Naive thymus-derived CD4-positive, alpha-beta T cell (primary cell): Measurements from ENCODE around the gene MOSMO. TPM values are rescaled to one million over a fixed set of nuclear protein-coding genes. Genes with fewer than 3 reads are reported as not detected.
A peak's percentile ranks its signal among the peaks of the same experiment; 100 is the strongest.

Experiments
- ATAC-seq: fragments of 150-1000 bp; cut with Tn5 transposase; 2 replicates; pipeline ENCODE4 v1.10.0; 2021; ENCODE audit warnings: mild to moderate bottlenecking, moderate library complexity
- CTCF ChIA-PET: fragments of 350-600 bp; sonication (Branson Sonifier 250); formaldehyde crosslinking; loops from one replicate; lab custom pipeline; 2021; ENCODE audit warnings: antibody characterized with exemption; lab: Charles Lee
- POLR2A ChIA-PET: fragments of 350-600 bp; sonication (Branson Sonifier 250); formaldehyde crosslinking; loops from one replicate; lab custom pipeline; 2021; ENCODE audit warnings: antibody characterized with exemption, inconsistent platforms; lab: Charles Lee
- DNase-seq, 9 donors: peaks; one replicate each; pipeline versions ENCODE4 v3.0.0 to v3.0.0-alpha.2; 2020 to 2022; ENCODE audit warnings: mixed read lengths in 1 of 9
- H3K27ac ChIP-seq: one replicate; pipeline ENCODE4 v1.7.0; 2013; ENCODE audit warnings: mild to moderate bottlenecking, low read depth, low read length, moderate library complexity
- H3K27me3 ChIP-seq, 2 donors: one replicate each; pipeline ENCODE4 v1.7.0; 2013; ENCODE audit warnings: low read length in 2 of 2, mild to moderate bottlenecking in 2 of 2, moderate library complexity in 2 of 2; ENCODE audit not compliant: control insufficient read depth in 2 of 2, insufficient read depth in 2 of 2
- H3K36me3 ChIP-seq, 3 experiments: 1 replicate in 2 of 3; 2 replicates in 1 of 3; pipeline ENCODE4 v1.7.0; 2013; ENCODE audit warnings: low read length in 3 of 3, mild to moderate bottlenecking in 3 of 3, moderate library complexity in 1 of 3; ENCODE audit not compliant: insufficient read depth in 3 of 3, control insufficient read depth in 2 of 3
- H3K4me1 ChIP-seq, 2 donors: one replicate each; pipeline ENCODE4 v1.7.0; 2013; ENCODE audit warnings: low read length in 2 of 2, mild to moderate bottlenecking in 2 of 2, moderate library complexity in 1 of 2; ENCODE audit not compliant: control insufficient read depth in 2 of 2, insufficient read depth in 2 of 2
- H3K4me3 ChIP-seq: 2 replicates; pipeline ENCODE4 v1.7.0; 2013; ENCODE audit warnings: mild to moderate bottlenecking, low read length
- H3K9me3 ChIP-seq, 3 experiments: 1 replicate in 2 of 3; 2 replicates in 1 of 3; pipeline ENCODE4 v1.7.0; 2013; ENCODE audit warnings: low read length in 3 of 3; ENCODE audit not compliant: control insufficient read depth in 2 of 3
- H3K27ac Mint-ChIP-seq, 9 donors: one replicate each; pipeline ENCODE4 v1.8.0; 2020 to 2022; ENCODE audit warnings: mixed read lengths in 9 of 9, mild to moderate bottlenecking in 8 of 9, moderate library complexity in 5 of 9, inconsistent platforms in 2 of 9
- H3K27me3 Mint-ChIP-seq, 5 donors: one replicate each; pipeline ENCODE4 v1.8.0; 2021 to 2022; ENCODE audit warnings: mixed read lengths in 5 of 5, mild to moderate bottlenecking in 1 of 5
- H3K36me3 Mint-ChIP-seq, 5 donors: one replicate each; pipeline ENCODE4 v1.8.0; 2020 to 2022; ENCODE audit warnings: mixed read lengths in 5 of 5, mild to moderate bottlenecking in 3 of 5, inconsistent platforms in 1 of 5
- H3K4me1 Mint-ChIP-seq, 7 donors: one replicate each; pipeline ENCODE4 v1.8.0; 2020 to 2022; ENCODE audit warnings: mixed read lengths in 7 of 7, mild to moderate bottlenecking in 3 of 7, inconsistent platforms in 1 of 7
- H3K4me3 Mint-ChIP-seq, 10 donors: one replicate each; pipeline ENCODE4 v1.8.0; 2020 to 2022; ENCODE audit warnings: mild to moderate bottlenecking in 10 of 10, mixed read lengths in 10 of 10, moderate library complexity in 6 of 10, inconsistent platforms in 2 of 10
- H3K9me3 Mint-ChIP-seq, 11 donors: one replicate each; pipeline ENCODE4 v1.8.0; 2020 to 2022; ENCODE audit warnings: mixed read lengths in 11 of 11, mild to moderate bottlenecking in 4 of 11, inconsistent platforms in 1 of 11, moderate library complexity in 1 of 11
- intact Hi-C, 2 donors: fragments of 100-400 bp; cut with micrococcal nuclease; formaldehyde crosslinking; loops; one replicate each; pipeline ENCODE4 v1.15.1; 2023
- polyA plus RNA-seq, 2 donors: library from polyadenylated mRNA; unstranded; fragments of 300-500 nt; fragmentation: Illumina TruSeq; gene quantifications; one replicate each; pipeline ENCODE4 v1.2.3, GENCODE V29; 2021
- total RNA-seq, 6 experiments: library from RNA in 5 of 6; stranded (reverse) in 5 of 6; gene quantifications; 1 replicate in 5 of 6; 2 replicates in 1 of 6; pipeline ENCODE4 v1.2.3 and lab custom pipeline; 2021 to 2026

The MOSMO gene
- total and polyA plus RNA-seq, 7 experiments from 2014 or later = 2.8 to 24.0 (median 9.9) TPM

GRCh38 chr16:21987498-21987897 lies 20.4 kb upstream of the MOSMO start:
- Mint-ChIP-seq H3K27me3 (no peaks in the 10 kb centered on the region), H3K9me3 (no peaks in the 10 kb centered on the region), H3K27ac (peak overlapping the region in 3 of 9 donors; percentile 5 to 33 (median 28)), H3K36me3 (peaks cover 0 to 14% (median 4%) of the 10 kb centered on the region in 5 donors), H3K4me1 (peaks cover 4 to 17% (median 7%) of the 10 kb centered on the region in 7 donors), H3K4me3 (no peak overlapping the region)
- Histone ChIP-seq H3K27me3 (no peaks in the 10 kb centered on the region), H3K27ac (no peak overlapping the region), H3K4me3 (no peak overlapping the region), H3K9me3 (no peaks in the 10 kb centered on the region), H3K4me1 (peaks cover 3 to 7% of the 10 kb centered on the region in 2 donors), H3K36me3 (peaks cover 0 to 17% (median 8%) of the 10 kb centered on the region in 3 experiments)
- DNase-seq = no peak
- intact Hi-C loops = no loop called here
- POLR2A ChIA-PET = interaction anchor here (0.6 kb wide), 1 partner anchor 384 kb away, joined by 4 read pairs; no protein-coding TSS in a partner anchor
- CTCF ChIA-PET = no interaction called here
- no peak for ATAC-seq

- CTCF ChIA-PET = interaction anchor here (0.9 to 1.2 kb wide), 2 partner anchors 11 to 199 kb away, joined by 4 read pairs; no protein-coding TSS in a partner anchor
- Mint-ChIP-seq H3K9me3 (no peaks in the 10 kb centered on the region), H3K4me1 (peaks cover 4 to 17% (median 7%) of the 10 kb centered on the region in 7 donors), H3K27ac (no peak overlapping the region), H3K4me3 (no peak overlapping the region), H3K27me3 (no peaks in the 10 kb centered on the region), H3K36me3 (peaks cover 0 to 10% (median 0%) of the 10 kb centered on the region in 5 donors)
- no peak for ATAC-seq
- Histone ChIP-seq H3K27ac (no peak overlapping the region), H3K36me3 (peaks cover 0 to 2% (median under 1%) of the 10 kb centered on the region in 3 experiments), H3K27me3 (no peaks in the 10 kb centered on the region), H3K4me1 (peaks cover 3 to 7% of the 10 kb centered on the region in 2 donors), H3K9me3 (no peaks in the 10 kb centered on the region), H3K4me3 (no peak overlapping the region)
- no peak for DNase-seq
- intact Hi-C loops = no loop called here
- POLR2A ChIA-PET = no interaction called here
Measured at GRCh38 chr16:21989133-21989532, 18.8 kb upstream of the MOSMO start.

- Histone ChIP-seq H3K27ac (no peak overlapping the region), H3K4me3 (no peak overlapping the region), H3K4me1 (peaks cover 3 to 7% of the 10 kb centered on the region in 2 donors), H3K27me3 (no peaks in the 10 kb centered on the region), H3K9me3 (no peaks in the 10 kb centered on the region), H3K36me3 (no peaks in the 10 kb centered on the region)
- DNase-seq (no peak), ATAC-seq (no peak)
- H3K27ac Mint-ChIP-seq = no peak overlapping the region
- no peak overlapping the region for H3K4me3 Mint-ChIP-seq
- POLR2A ChIA-PET = interaction anchor here (0.6 kb wide), 1 partner anchor 18 kb away, joined by 4 read pairs; the partner anchor contains the start of gene MOSMO
- CTCF ChIA-PET = interaction anchor here (0.9 to 1.2 kb wide), 3 partner anchors 10 to 199 kb away, joined by 3 to 4 read pairs (median 4); partner anchors contain the start of gene UQCRC2
- intact Hi-C loops = no loop called here
- no peaks in the 10 kb centered on the region for H3K9me3 Mint-ChIP-seq
- peaks cover 0 to 7% (median 0%) of the 10 kb centered on the region in 5 donors for H3K36me3 Mint-ChIP-seq
- no peaks in the 10 kb centered on the region for H3K27me3 Mint-ChIP-seq
- peaks cover 4 to 17% (median 7%) of the 10 kb centered on the region in 7 donors for H3K4me1 Mint-ChIP-seq
Measured at GRCh38 chr16:21989751-21990150, 18.2 kb upstream of the MOSMO start.

GRCh38 chr16:21990381-21990944 lies 17.4 kb upstream of the MOSMO start:
- H3K27me3 ChIP-seq = no peaks in the 10 kb centered on the region
- H3K36me3 ChIP-seq = no peaks in the 10 kb centered on the region
- peaks cover 0 to 6% (median 4%) of the 10 kb centered on the region in 5 donors for H3K36me3 Mint-ChIP-seq
- H3K4me3 Mint-ChIP-seq = no peak overlapping the region
- no peaks in the 10 kb centered on the region for H3K27me3 Mint-ChIP-seq
- H3K9me3 Mint-ChIP-seq = no peaks in the 10 kb centered on the region
- peak overlapping the region in 1 of 9 donors; percentile 31 for H3K27ac Mint-ChIP-seq
- POLR2A ChIA-PET = interaction anchor here (0.7 kb wide), 1 partner anchor 198 kb away, joined by 4 read pairs; no protein-coding TSS in a partner anchor
- peaks cover 3 to 7% of the 10 kb centered on the region in 2 donors for H3K4me1 ChIP-seq
- no peak overlapping the region for H3K27ac ChIP-seq
- DNase-seq (no peak), ATAC-seq (no peak)
- CTCF ChIA-PET = interaction anchor here (1.0 to 1.8 kb wide), 4 partner anchors 9 to 37 kb away, joined by 3 to 5 read pairs (median 4); partner anchors contain the start of gene UQCRC2
- H3K9me3 ChIP-seq = no peaks in the 10 kb centered on the region
- no peak overlapping the region for H3K4me3 ChIP-seq
- H3K4me1 Mint-ChIP-seq = peaks cover 4 to 20% (median 7%) of the 10 kb centered on the region in 7 donors
- intact Hi-C loops = no loop called here

- peak overlapping the region in 1 of 9 donors; percentile 0 for H3K27ac Mint-ChIP-seq
- H3K27me3 Mint-ChIP-seq = no peaks in the 10 kb centered on the region
- peaks cover 3 to 7% of the 10 kb centered on the region in 2 donors for H3K4me1 ChIP-seq
- ATAC-seq (no peak), DNase-seq (no peak)
- no peaks in the 10 kb centered on the region for H3K36me3 ChIP-seq
- no peaks in the 10 kb centered on the region for H3K9me3 ChIP-seq
- H3K4me1 Mint-ChIP-seq = peaks cover 4 to 20% (median 7%) of the 10 kb centered on the region in 7 donors
- no peak overlapping the region for H3K4me3 ChIP-seq
- no peaks in the 10 kb centered on the region for H3K27me3 ChIP-seq
- intact Hi-C loops = no loop called here
- no peak overlapping the region for H3K4me3 Mint-ChIP-seq
- ChIA-PET POLR2A (no interaction called here), CTCF (interaction anchor here (0.5 to 1.8 kb wide), 3 partner anchors 9 to 14 kb away, joined by 3 to 5 read pairs (median 4); no protein-coding TSS in a partner anchor)
- no peaks in the 10 kb centered on the region for H3K9me3 Mint-ChIP-seq
- no peak overlapping the region for H3K27ac ChIP-seq
- peaks cover 0 to 4% (median 2%) of the 10 kb centered on the region in 5 donors for H3K36me3 Mint-ChIP-seq
Measured at GRCh38 chr16:21991621-21992020, 16.3 kb upstream of the MOSMO start.

- Mint-ChIP-seq H3K4me1 (peaks cover 0 to 20% (median 7%) of the 10 kb centered on the region in 7 donors), H3K36me3 (peaks cover 0 to 4% (median 0%) of the 10 kb centered on the region in 5 donors), H3K4me3 (no peak overlapping the region), H3K27ac (no peak overlapping the region), H3K9me3 (no peaks in the 10 kb centered on the region), H3K27me3 (no peaks in the 10 kb centered on the region)
- H3K4me1 ChIP-seq = peaks cover 3 to 7% of the 10 kb centered on the region in 2 donors
- DNase-seq = no peak
- intact Hi-C loops = no loop called here
- no peaks in the 10 kb centered on the region for H3K36me3 ChIP-seq
- no peak for ATAC-seq
- H3K27ac ChIP-seq = no peak overlapping the region
- ChIA-PET CTCF (interaction anchor here (0.7 kb wide), 1 partner anchor 104 kb away, joined by 8 read pairs; no protein-coding TSS in a partner anchor), POLR2A (interaction anchor here (0.6 kb wide), 1 partner anchor 88 kb away, joined by 3 read pairs; no protein-coding TSS in a partner anchor)
- no peaks in the 10 kb centered on the region for H3K27me3 ChIP-seq
- no peak overlapping the region for H3K4me3 ChIP-seq
- no peaks in the 10 kb centered on the region for H3K9me3 ChIP-seq
Measured at GRCh38 chr16:21994856-21995465, 12.9 kb upstream of the MOSMO start.
